Neural cell (in vitro differentiated cells): ENCODE measurements around the gene MAGI2.

ENCODE experiments used
- CTCF ChIP-seq: fragments of 450-650 bp; IDR thresholded peaks from 2 replicates; pipeline ENCODE4 v1.5.1; 2014; ENCODE audit warnings: antibody characterized with exemption, mild to moderate bottlenecking, moderate library complexity; ENCODE audit not compliant: poor library complexity, severe bottlenecking
- EP300 ChIP-seq: fragments of 450-650 bp; conservative IDR thresholded peaks from 2 replicates; pipeline ENCODE4 v1.6.1; 2014; ENCODE audit warnings: antibody characterized with exemption, mild to moderate bottlenecking, moderate library complexity; ENCODE audit not compliant: poor library complexity, severe bottlenecking
- EZH2 ChIP-seq: fragments of 200-600, 300-800 bp; shearing (Covaris generic), sonication (generic); IDR thresholded peaks from 2 replicates; pipeline ENCODE4 v1.6.1; 2014; ENCODE audit warnings: antibody characterized with exemption, low read length, borderline replicate concordance, mild to moderate bottlenecking; ENCODE audit not compliant: insufficient read depth, poor library complexity, severe bottlenecking
- MXI1 ChIP-seq: fragments of 450-650 bp; conservative IDR thresholded peaks from 2 replicates; pipeline ENCODE4 v1.6.1; 2014; ENCODE audit warnings: antibody characterized with exemption, mild to moderate bottlenecking; ENCODE audit not compliant: poor library complexity, severe bottlenecking
- POLR2AphosphoS5 ChIP-seq: IDR thresholded peaks from 2 replicates; pipeline ENCODE4 v1.6.1; 2012
- SMC3 ChIP-seq: fragments of 450-650 bp; conservative IDR thresholded peaks from 2 replicates; pipeline ENCODE4 v1.6.1; 2014; ENCODE audit warnings: antibody characterized with exemption, mild to moderate bottlenecking, moderate library complexity; ENCODE audit not compliant: poor library complexity
- TAF1 ChIP-seq: IDR thresholded peaks from 2 replicates; pipeline ENCODE4 v1.6.1; 2012; ENCODE audit warnings: low read depth

GRCh38 chr7:79401254-79401653, 52.2 kb downstream of the MAGI2 start:
- TF ChIP-seq TAF1 (no peak), EZH2 (no peak), CTCF (no peak), SMC3 (no peak), POLR2AphosphoS5 (no peak), EP300 (no peak), MXI1 (no peak)
